Body of pancreas (tissue), 4 donors: ENCODE results near the gene HHEX.

Experiments used
- POLR2A ChIP-seq, 3 donors: fragments of 450-650 bp; IDR thresholded peaks; one replicate each; pipeline ENCODE4 v1.6.1; 2016; ENCODE audit warnings: antibody characterized with exemption in 3 of 3, mild to moderate bottlenecking in 2 of 3
- TF ChIP-seq, protein P1 (sequence below), 7 experiments: fragments of 450-650 bp in 4 of 7; fragments of 200-600 bp in 3 of 7; sonication (generic) in 3 of 7; IDR thresholded peaks; one replicate each; pipeline ENCODE4 v1.5.1; 2016 to 2019; ENCODE audit warnings: antibody characterized with exemption in 7 of 7

DNA sequence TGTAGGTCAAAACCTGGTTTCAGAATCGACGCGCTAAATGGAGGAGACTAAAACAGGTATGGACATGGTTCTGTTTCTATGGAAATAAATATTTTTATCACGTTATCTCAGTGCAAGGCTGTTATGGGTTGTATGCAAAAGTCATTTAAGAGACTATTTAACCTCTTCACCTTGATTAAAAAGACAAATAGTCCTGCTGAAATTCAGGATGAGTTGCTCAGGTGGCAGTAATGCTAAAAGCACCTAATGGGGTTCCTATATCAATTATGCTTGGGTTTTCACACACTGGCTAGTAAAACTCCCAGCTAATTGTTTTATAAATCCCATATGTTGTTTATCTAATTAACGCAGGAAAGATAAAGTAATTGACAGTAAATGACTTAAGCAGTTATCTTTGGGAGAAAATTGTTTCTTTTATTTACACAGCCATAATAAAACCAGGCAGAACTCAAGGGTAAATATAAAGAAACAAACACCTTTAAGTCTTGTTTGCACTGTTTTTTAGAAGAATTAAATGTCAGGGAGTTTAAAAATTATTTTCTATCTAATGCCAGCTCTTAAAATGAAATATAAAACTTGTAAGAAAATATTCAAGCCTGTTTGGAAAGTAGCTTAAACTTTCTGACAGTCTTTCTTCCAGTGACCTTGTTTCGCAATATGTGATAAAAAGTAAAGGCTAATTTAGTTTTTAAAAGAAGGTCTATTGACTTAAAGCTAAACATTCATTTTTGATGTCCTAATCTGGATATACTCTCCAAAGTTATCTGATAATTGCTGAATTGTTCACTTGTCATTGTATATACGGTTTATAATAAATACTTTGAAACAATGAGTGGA is 3.2 kb downstream of the HHEX start:
- TF ChIP-seq, protein P1, sequence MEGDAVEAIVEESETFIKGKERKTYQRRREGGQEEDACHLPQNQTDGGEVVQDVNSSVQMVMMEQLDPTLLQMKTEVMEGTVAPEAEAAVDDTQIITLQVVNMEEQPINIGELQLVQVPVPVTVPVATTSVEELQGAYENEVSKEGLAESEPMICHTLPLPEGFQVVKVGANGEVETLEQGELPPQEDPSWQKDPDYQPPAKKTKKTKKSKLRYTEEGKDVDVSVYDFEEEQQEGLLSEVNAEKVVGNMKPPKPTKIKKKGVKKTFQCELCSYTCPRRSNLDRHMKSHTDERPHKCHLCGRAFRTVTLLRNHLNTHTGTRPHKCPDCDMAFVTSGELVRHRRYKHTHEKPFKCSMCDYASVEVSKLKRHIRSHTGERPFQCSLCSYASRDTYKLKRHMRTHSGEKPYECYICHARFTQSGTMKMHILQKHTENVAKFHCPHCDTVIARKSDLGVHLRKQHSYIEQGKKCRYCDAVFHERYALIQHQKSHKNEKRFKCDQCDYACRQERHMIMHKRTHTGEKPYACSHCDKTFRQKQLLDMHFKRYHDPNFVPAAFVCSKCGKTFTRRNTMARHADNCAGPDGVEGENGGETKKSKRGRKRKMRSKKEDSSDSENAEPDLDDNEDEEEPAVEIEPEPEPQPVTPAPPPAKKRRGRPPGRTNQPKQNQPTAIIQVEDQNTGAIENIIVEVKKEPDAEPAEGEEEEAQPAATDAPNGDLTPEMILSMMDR (IDR thresholded peaks at IDR 0.05): no peak
- no peak for TF ChIP-seq POLR2A (IDR thresholded peaks at IDR 0.05)
